WTC11 (cell line): Measurements from ENCODE around the gene DLAT. TPM values are rescaled to one million over a fixed set of nuclear protein-coding genes. Genes with fewer than 3 reads are reported as not detected.
"Not testable (repeated sequence)": the region's sequence is repeated elsewhere in the genome, so short reads cannot be mapped to it uniquely, and the experiment has no call there.

Source experiments
- ATAC-seq: fragments of 200-7000 bp; cut with Tn5 transposase; 2 replicates; pipeline ENCODE4 v1.10.0; 2021; ENCODE audit warnings: mild to moderate bottlenecking, moderate library complexity
- CTCF ChIA-PET: fragments of 300-600 bp; sonication (Branson Sonifier 250); formaldehyde crosslinking; loops from one replicate; lab custom pipeline; 2021; ENCODE audit warnings: antibody characterized with exemption; lab: Charles Lee
- POLR2A ChIA-PET: fragments of 350-600 bp; sonication (Branson Sonifier 250); formaldehyde crosslinking; loops from one replicate; lab custom pipeline; 2021; ENCODE audit warnings: antibody characterized with exemption; lab: Charles Lee
- DNase-seq: peaks from one replicate; pipeline ENCODE4 v3.0.0; 2021; ENCODE audit warnings: low spot score
- H3K27ac Mint-ChIP-seq: 2 replicates; pipeline ENCODE4 v1.8.0; 2021; ENCODE audit warnings: mixed read lengths
- H3K27me3 Mint-ChIP-seq: 2 replicates; pipeline ENCODE4 v1.8.0; 2021; ENCODE audit warnings: low read depth, mild to moderate bottlenecking, moderate library complexity, mixed read lengths
- H3K36me3 Mint-ChIP-seq: 2 replicates; pipeline ENCODE4 v1.8.0; 2021; ENCODE audit warnings: mixed read lengths
- H3K4me1 Mint-ChIP-seq: 2 replicates; pipeline ENCODE4 v1.8.0; 2022; ENCODE audit warnings: mixed read lengths
- H3K4me3 Mint-ChIP-seq: 2 replicates; pipeline ENCODE4 v1.8.0; 2021; ENCODE audit warnings: mild to moderate bottlenecking, moderate library complexity, mixed read lengths
- H3K9me3 Mint-ChIP-seq: 2 replicates; pipeline ENCODE4 v1.8.0; 2021; ENCODE audit warnings: mixed read lengths
- ARID4B ChIP-seq: sonication (generic); formaldehyde crosslinking; IDR thresholded peaks from 2 replicates; pipeline ENCODE4 v1.8.0; 2023; ENCODE audit warnings: missing genetic modification reagents, mild to moderate bottlenecking, borderline replicate concordance
- CREB1 ChIP-seq: sonication (generic); formaldehyde crosslinking; IDR thresholded peaks from 2 replicates; pipeline ENCODE4 v1.8.0; 2023; ENCODE audit warnings: mild to moderate bottlenecking, missing genetic modification reagents
- E2F1 ChIP-seq: sonication (generic); formaldehyde crosslinking; IDR thresholded peaks from 2 replicates; pipeline ENCODE4 v1.8.0; 2022; ENCODE audit warnings: mild to moderate bottlenecking, missing genetic modification reagents
- ERG ChIP-seq: fragments of 250-450 bp; sonication (Bioruptor Pico); IDR thresholded peaks from 2 replicates; pipeline ENCODE4 v1.8.0; 2021; ENCODE audit warnings: mild to moderate bottlenecking
- ESRRA ChIP-seq: sonication (generic); formaldehyde crosslinking; IDR thresholded peaks from 2 replicates; pipeline ENCODE4 v1.8.1; 2022; ENCODE audit warnings: mild to moderate bottlenecking, missing genetic modification reagents, borderline replicate concordance
- GABPB1 ChIP-seq: sonication (generic); formaldehyde crosslinking; IDR thresholded peaks from 2 replicates; pipeline ENCODE4 v1.8.1; 2023; ENCODE audit warnings: mild to moderate bottlenecking, missing genetic modification reagents
- GRHL2 ChIP-seq: fragments of 250-450 bp; sonication (Bioruptor Pico); IDR thresholded peaks from 2 replicates; pipeline ENCODE4 v1.8.0; 2022; ENCODE audit warnings: mild to moderate bottlenecking, moderate library complexity; ENCODE audit not compliant: insufficient replicate concordance, severe bottlenecking
- NFE2L1 ChIP-seq: sonication (generic); formaldehyde crosslinking; IDR thresholded peaks from 2 replicates; pipeline ENCODE4 v1.8.1; 2023; ENCODE audit warnings: missing genetic modification reagents
- OVOL2 ChIP-seq: fragments of 250-450 bp; sonication (Bioruptor Pico); IDR thresholded peaks from 2 replicates; pipeline ENCODE4 v1.9.0; 2021; ENCODE audit warnings: mild to moderate bottlenecking, borderline replicate concordance
- RORB ChIP-seq: fragments of 250-450 bp; sonication (Bioruptor Pico); IDR thresholded peaks from 2 replicates; pipeline ENCODE4 v1.9.0; 2021; ENCODE audit warnings: mild to moderate bottlenecking
- SMAD3 ChIP-seq: sonication (generic); formaldehyde crosslinking; IDR thresholded peaks from 2 replicates; pipeline ENCODE4 v1.8.0; 2022; ENCODE audit warnings: missing genetic modification reagents, mild to moderate bottlenecking, borderline replicate concordance
- TCF7 ChIP-seq: sonication (generic); formaldehyde crosslinking; IDR thresholded peaks from 2 replicates; pipeline ENCODE4 v1.8.0; 2022; ENCODE audit warnings: mild to moderate bottlenecking, low read depth, missing genetic modification reagents, moderate library complexity
- TP53 ChIP-seq: sonication (generic); formaldehyde crosslinking; IDR thresholded peaks from 2 replicates; pipeline ENCODE4 v1.8.1; 2023; ENCODE audit warnings: mild to moderate bottlenecking, missing genetic modification reagents
- ZNF121 ChIP-seq: sonication (generic); formaldehyde crosslinking; IDR thresholded peaks from 2 replicates; pipeline ENCODE4 v1.8.0; 2023; ENCODE audit warnings: missing genetic modification reagents
- ZNF396 ChIP-seq: fragments of 250-450 bp; sonication (Bioruptor Pico); IDR thresholded peaks from 2 replicates; pipeline ENCODE4 v1.8.0; 2021; ENCODE audit warnings: mild to moderate bottlenecking, moderate library complexity, borderline replicate concordance
- total RNA-seq: library from RNA; stranded (reverse); gene quantifications from 3 replicates; pipeline ENCODE4 v1.2.3, GENCODE V29; 2021
- TF ChIP-seq, protein P1 (sequence below): fragments of 250-450 bp; sonication (Bioruptor Pico); IDR thresholded peaks from 2 replicates; pipeline ENCODE4 v2.1.2; 2022; ENCODE audit warnings: mild to moderate bottlenecking, moderate library complexity
- TF ChIP-seq, protein P2 (sequence below): sonication (generic); formaldehyde crosslinking; IDR thresholded peaks from 2 replicates; pipeline ENCODE4 v1.8.1; 2023; ENCODE audit warnings: mild to moderate bottlenecking, missing genetic modification reagents, moderate library complexity
- TF ChIP-seq, protein P3 (sequence below): sonication (generic); formaldehyde crosslinking; IDR thresholded peaks from 2 replicates; pipeline ENCODE4 v1.8.0; 2022; ENCODE audit warnings: missing genetic modification reagents

DLAT gene
- total RNA-seq, 1 experiment from 2014 or later, result 60.4 TPM

- Mint-ChIP-seq H3K36me3 (peaks cover 42% of the 10 kb centered on the region), H3K4me1 (peaks cover 8% of the 10 kb centered on the region; the same call in 1 of the 2 replicates), H3K27me3 (peaks cover 39% of the 10 kb centered on the region), H3K9me3 (peaks cover 53% of the 10 kb centered on the region), H3K27ac (no peak overlapping the region), H3K4me3 (no peak overlapping the region)
- DNase-seq (no peak), ATAC-seq (no peak)
- TF ChIP-seq CREB1 (CRISPR knock-in tag) (no peak), ARID4B (no peak), TCF7 (no peak), ZNF121 (CRISPR knock-in tag) (no peak), NFE2L1 (CRISPR knock-in tag) (no peak), TP53 (no peak), ERG (no peak), OVOL2 (CRISPR knock-in tag) (no peak), GRHL2 (CRISPR knock-in tag) (no peak), E2F1 (CRISPR knock-in tag) (no peak), ESRRA (CRISPR knock-in tag) (no peak), ZNF396 (CRISPR knock-in tag) (no peak), RORB (CRISPR knock-in tag) (no peak), SMAD3 (no peak)
- TF ChIP-seq, protein P1, sequence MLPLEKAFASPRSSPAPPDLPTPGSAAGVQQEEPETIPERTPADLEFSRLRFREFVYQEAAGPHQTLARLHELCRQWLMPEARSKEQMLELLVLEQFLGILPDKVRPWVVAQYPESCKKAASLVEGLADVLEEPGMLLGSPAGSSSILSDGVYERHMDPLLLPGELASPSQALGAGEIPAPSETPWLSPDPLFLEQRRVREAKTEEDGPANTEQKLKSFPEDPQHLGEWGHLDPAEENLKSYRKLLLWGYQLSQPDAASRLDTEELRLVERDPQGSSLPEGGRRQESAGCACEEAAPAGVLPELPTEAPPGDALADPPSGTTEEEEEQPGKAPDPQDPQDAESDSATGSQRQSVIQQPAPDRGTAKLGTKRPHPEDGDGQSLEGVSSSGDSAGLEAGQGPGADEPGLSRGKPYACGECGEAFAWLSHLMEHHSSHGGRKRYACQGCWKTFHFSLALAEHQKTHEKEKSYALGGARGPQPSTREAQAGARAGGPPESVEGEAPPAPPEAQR (CRISPR knock-in tag), result no peak
- TF ChIP-seq, protein P2, sequence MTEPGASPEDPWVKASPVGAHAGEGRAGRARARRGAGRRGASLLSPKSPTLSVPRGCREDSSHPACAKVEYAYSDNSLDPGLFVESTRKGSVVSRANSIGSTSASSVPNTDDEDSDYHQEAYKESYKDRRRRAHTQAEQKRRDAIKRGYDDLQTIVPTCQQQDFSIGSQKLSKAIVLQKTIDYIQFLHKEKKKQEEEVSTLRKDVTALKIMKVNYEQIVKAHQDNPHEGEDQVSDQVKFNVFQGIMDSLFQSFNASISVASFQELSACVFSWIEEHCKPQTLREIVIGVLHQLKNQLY (CRISPR knock-in tag), result no peak
- ChIA-PET POLR2A (no interaction called here), CTCF (interaction anchor here (1.1 to 1.8 kb wide), 2 partner anchors 20 to 23 kb away, joined by 4 read pairs; partner anchors contain the start of gene DLAT)
Observed at GRCh38 chr11:112005422-112006094, 19.6 kb upstream of the DLAT start.

GRCh38 chr11:112006095-112006441 lies 19.1 kb upstream of the DLAT start:
- H3K27ac Mint-ChIP-seq, H3K4me3 Mint-ChIP-seq, POLR2A ChIA-PET, H3K4me1 Mint-ChIP-seq: not testable (repeated sequence)
- Mint-ChIP-seq H3K27me3 (peaks cover 40% of the 10 kb centered on the region), H3K36me3 (peaks cover 37% of the 10 kb centered on the region), H3K9me3 (peaks cover 58% of the 10 kb centered on the region)
- TF ChIP-seq, protein P3, sequence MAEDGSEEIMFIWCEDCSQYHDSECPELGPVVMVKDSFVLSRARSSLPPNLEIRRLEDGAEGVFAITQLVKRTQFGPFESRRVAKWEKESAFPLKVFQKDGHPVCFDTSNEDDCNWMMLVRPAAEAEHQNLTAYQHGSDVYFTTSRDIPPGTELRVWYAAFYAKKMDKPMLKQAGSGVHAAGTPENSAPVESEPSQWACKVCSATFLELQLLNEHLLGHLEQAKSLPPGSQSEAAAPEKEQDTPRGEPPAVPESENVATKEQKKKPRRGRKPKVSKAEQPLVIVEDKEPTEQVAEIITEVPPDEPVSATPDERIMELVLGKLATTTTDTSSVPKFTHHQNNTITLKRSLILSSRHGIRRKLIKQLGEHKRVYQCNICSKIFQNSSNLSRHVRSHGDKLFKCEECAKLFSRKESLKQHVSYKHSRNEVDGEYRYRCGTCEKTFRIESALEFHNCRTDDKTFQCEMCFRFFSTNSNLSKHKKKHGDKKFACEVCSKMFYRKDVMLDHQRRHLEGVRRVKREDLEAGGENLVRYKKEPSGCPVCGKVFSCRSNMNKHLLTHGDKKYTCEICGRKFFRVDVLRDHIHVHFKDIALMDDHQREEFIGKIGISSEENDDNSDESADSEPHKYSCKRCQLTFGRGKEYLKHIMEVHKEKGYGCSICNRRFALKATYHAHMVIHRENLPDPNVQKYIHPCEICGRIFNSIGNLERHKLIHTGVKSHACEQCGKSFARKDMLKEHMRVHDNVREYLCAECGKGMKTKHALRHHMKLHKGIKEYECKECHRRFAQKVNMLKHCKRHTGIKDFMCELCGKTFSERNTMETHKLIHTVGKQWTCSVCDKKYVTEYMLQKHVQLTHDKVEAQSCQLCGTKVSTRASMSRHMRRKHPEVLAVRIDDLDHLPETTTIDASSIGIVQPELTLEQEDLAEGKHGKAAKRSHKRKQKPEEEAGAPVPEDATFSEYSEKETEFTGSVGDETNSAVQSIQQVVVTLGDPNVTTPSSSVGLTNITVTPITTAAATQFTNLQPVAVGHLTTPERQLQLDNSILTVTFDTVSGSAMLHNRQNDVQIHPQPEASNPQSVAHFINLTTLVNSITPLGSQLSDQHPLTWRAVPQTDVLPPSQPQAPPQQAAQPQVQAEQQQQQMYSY, result 0 out of 2 replicates have a peak, but pooled peaks have one; percentile 17
- 0 out of 2 replicates have a peak, but pooled peaks have one; percentile 9 for TF ChIP-seq GABPB1 (CRISPR knock-in tag)
- DNase-seq (peak; percentile 29), ATAC-seq (peak; percentile 40)
- CTCF ChIA-PET, result interaction anchor here (1.1 to 1.8 kb wide), 3 partner anchors 19 to 74 kb away, joined by 4 read pairs; partner anchors contain the start of gene DLAT

DNA sequence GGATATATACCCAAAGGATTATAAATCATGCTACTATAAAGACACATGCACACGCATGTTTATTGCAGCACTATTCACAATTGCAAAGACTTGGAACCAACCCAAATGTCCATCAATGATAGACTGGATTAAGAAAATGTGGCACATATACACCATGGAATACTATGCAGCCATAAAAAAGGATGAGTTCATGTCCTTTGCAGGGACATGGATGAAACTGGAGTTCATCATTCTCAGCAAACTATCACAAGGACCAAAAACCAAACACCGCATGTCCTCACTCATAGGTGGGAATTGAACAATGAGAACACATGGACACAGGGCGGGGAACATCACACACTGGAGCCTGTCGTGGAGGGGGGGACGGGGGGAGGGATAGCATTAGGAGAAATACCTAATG lies 13.8 kb upstream of the DLAT start:
- H3K4me1 Mint-ChIP-seq, POLR2A ChIA-PET, CTCF ChIA-PET, H3K27ac Mint-ChIP-seq, ATAC-seq, H3K4me3 Mint-ChIP-seq, DNase-seq: not testable (repeated sequence)
- Mint-ChIP-seq H3K36me3 (peaks cover 21% of the 10 kb centered on the region), H3K27me3 (peaks cover 40% of the 10 kb centered on the region), H3K9me3 (peaks cover 48% of the 10 kb centered on the region)
